Measurements from ENCODE around the gene POLR3E.
"Not testable (repeated sequence)": the region's sequence is repeated elsewhere in the genome, so short reads cannot be mapped to it uniquely, and the experiment has no call there.

The POLR3E gene

GRCh38 chr16:22347100-22347820, 50.1 kb downstream of the POLR3E start:
- Histone ChIP-seq H3F3A (ENCODE audit: control insufficient read depth, insufficient read depth) (peaks cover 11% of the 10 kb centered on the region; the same call in 1 of the 2 replicates), H3K36me3 (ENCODE audit: control insufficient read depth, low read length) (peaks cover 59% of the 10 kb centered on the region)

GRCh38 chr16:22348291-22348690, 51.1 kb downstream of the POLR3E start:
- no peaks in the 10 kb centered on the region for H3K4me1 ChIP-seq (ENCODE audit: control insufficient read depth, low read length)
- no peak overlapping the region for H3K27ac ChIP-seq (ENCODE audit: low read depth, low read length)
- no peak overlapping the region for H3K4me3 ChIP-seq (ENCODE audit: low read length)
- no peaks in the 10 kb centered on the region for H3K9me3 ChIP-seq (ENCODE audit: control insufficient read depth, insufficient read depth, low read length)
- TF ChIP-seq, protein P1, sequence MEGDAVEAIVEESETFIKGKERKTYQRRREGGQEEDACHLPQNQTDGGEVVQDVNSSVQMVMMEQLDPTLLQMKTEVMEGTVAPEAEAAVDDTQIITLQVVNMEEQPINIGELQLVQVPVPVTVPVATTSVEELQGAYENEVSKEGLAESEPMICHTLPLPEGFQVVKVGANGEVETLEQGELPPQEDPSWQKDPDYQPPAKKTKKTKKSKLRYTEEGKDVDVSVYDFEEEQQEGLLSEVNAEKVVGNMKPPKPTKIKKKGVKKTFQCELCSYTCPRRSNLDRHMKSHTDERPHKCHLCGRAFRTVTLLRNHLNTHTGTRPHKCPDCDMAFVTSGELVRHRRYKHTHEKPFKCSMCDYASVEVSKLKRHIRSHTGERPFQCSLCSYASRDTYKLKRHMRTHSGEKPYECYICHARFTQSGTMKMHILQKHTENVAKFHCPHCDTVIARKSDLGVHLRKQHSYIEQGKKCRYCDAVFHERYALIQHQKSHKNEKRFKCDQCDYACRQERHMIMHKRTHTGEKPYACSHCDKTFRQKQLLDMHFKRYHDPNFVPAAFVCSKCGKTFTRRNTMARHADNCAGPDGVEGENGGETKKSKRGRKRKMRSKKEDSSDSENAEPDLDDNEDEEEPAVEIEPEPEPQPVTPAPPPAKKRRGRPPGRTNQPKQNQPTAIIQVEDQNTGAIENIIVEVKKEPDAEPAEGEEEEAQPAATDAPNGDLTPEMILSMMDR (IDR thresholded peaks at IDR 0.05; ENCODE audit: low read depth, low read length, poor library complexity, severe bottlenecking): no peak
- TF ChIP-seq EZH2phosphoT487 (IDR thresholded peaks at IDR 0.05; ENCODE audit: borderline replicate concordance, low read length): no peak
- no peak overlapping the region for H3K4me2 ChIP-seq (ENCODE audit: low read length)
- H3K36me3 ChIP-seq (ENCODE audit: control insufficient read depth, low read length): peaks cover 66% of the 10 kb centered on the region
- no peaks in the 10 kb centered on the region for H3K27me3 ChIP-seq (ENCODE audit: control insufficient read depth, low read length)
- H3K9me2 ChIP-seq (replicated peaks; ENCODE audit: control insufficient read depth, low read length): no peaks in the 10 kb centered on the region
- no peaks in the 10 kb centered on the region for H4K20me1 ChIP-seq (ENCODE audit: control insufficient read depth, insufficient read depth, low read depth, low read length)
- H3K79me2 ChIP-seq (ENCODE audit: control insufficient read depth, low read length): peaks cover 9% of the 10 kb centered on the region
- peaks cover 5% of the 10 kb centered on the region; the same call in 1 of the 2 replicates for H3F3A ChIP-seq (ENCODE audit: control insufficient read depth, insufficient read depth)

More at GRCh38 chr16:22347100-22347820, 50.1 kb downstream of the POLR3E start:
- H3K9me3 ChIP-seq (ENCODE audit: control insufficient read depth, insufficient read depth, low read length): no peaks in the 10 kb centered on the region
- TF ChIP-seq, protein P1 (IDR thresholded peaks at IDR 0.05; ENCODE audit: low read depth, low read length, poor library complexity, severe bottlenecking): no peak
- TF ChIP-seq EZH2phosphoT487 (IDR thresholded peaks at IDR 0.05; ENCODE audit: borderline replicate concordance, low read length): no peak
- H3K27me3 ChIP-seq (ENCODE audit: control insufficient read depth, low read length): no peaks in the 10 kb centered on the region
- no peak overlapping the region for H3K4me3 ChIP-seq (ENCODE audit: low read length)
- H4K20me1 ChIP-seq (ENCODE audit: control insufficient read depth, insufficient read depth, low read depth, low read length): no peaks in the 10 kb centered on the region
- H3K4me1 ChIP-seq (ENCODE audit: control insufficient read depth, low read length): peaks cover 5% of the 10 kb centered on the region
- H3K27ac ChIP-seq (ENCODE audit: low read depth, low read length): no peak overlapping the region
- H3K79me2 ChIP-seq (ENCODE audit: control insufficient read depth, low read length): peaks cover 4% of the 10 kb centered on the region
- no peaks in the 10 kb centered on the region for H3K9me2 ChIP-seq (replicated peaks; ENCODE audit: control insufficient read depth, low read length)
- H3K4me2 ChIP-seq (ENCODE audit: low read length): no peak overlapping the region

- H3K4me1 ChIP-seq (ENCODE audit: control insufficient read depth, low read length); H3K27me3 ChIP-seq (ENCODE audit: control insufficient read depth, low read length); H3K9me2 ChIP-seq (replicated peaks; ENCODE audit: control insufficient read depth, low read length); H3K27ac ChIP-seq (ENCODE audit: low read depth, low read length); H4K20me1 ChIP-seq (ENCODE audit: control insufficient read depth, insufficient read depth, low read depth, low read length); H3K9me3 ChIP-seq (ENCODE audit: control insufficient read depth, insufficient read depth, low read length); H3K4me2 ChIP-seq (ENCODE audit: low read length); H3F3A ChIP-seq (ENCODE audit: control insufficient read depth, insufficient read depth); H3K4me3 ChIP-seq (ENCODE audit: low read length): not testable (repeated sequence)
- Histone ChIP-seq H3K36me3 (ENCODE audit: control insufficient read depth, low read length) (peaks cover 82% of the 10 kb centered on the region), H3K79me2 (ENCODE audit: control insufficient read depth, low read length) (peaks cover 21% of the 10 kb centered on the region)
These were observed 53.8 kb downstream of the POLR3E start for GRCh38 chr16:22351017-22351416.

DNA sequence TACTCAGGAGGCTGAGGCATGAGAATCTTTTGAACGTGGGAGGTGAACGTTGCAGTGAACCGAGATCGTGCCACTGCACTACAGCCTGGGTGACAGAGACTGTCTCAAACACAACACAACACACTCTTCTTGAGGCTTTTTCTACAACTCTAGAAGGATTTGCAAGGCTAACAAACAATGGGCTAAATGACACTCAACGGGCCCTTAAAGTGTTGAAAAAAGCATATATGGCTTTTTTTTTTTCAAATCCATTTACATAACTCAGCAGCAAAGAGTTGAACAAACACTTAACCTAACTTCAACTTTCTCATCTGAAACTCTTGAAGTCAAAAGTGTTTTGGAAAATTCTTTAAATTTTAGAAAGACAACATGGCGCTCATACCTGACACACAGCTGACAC, 54.9 kb downstream of the POLR3E start:
- peaks cover 75% of the 10 kb centered on the region for H3K36me3 ChIP-seq (ENCODE audit: control insufficient read depth, low read length)

More for the DNA sequence above, 54.9 kb downstream of the POLR3E start:
- no peaks in the 10 kb centered on the region; the same call in 1 of the 2 replicates for H3K9me2 ChIP-seq (replicated peaks; ENCODE audit: control insufficient read depth, low read length)
- no peak overlapping the region for H3K4me2 ChIP-seq (ENCODE audit: low read length)
- H3K4me3 ChIP-seq (ENCODE audit: low read length): no peak overlapping the region
- no peaks in the 10 kb centered on the region for H3F3A ChIP-seq (ENCODE audit: control insufficient read depth, insufficient read depth)
- peaks cover 25% of the 10 kb centered on the region for H3K79me2 ChIP-seq (ENCODE audit: control insufficient read depth, low read length)
- H3K4me1 ChIP-seq (ENCODE audit: control insufficient read depth, low read length): peaks cover 9% of the 10 kb centered on the region
- TF ChIP-seq, protein P1 (IDR thresholded peaks at IDR 0.05; ENCODE audit: low read depth, low read length, poor library complexity, severe bottlenecking): no peak
- TF ChIP-seq EZH2phosphoT487 (IDR thresholded peaks at IDR 0.05; ENCODE audit: borderline replicate concordance, low read length): no peak
- no peak overlapping the region for H3K27ac ChIP-seq (ENCODE audit: low read depth, low read length)
- no peaks in the 10 kb centered on the region for H4K20me1 ChIP-seq (ENCODE audit: control insufficient read depth, insufficient read depth, low read depth, low read length)
- no peaks in the 10 kb centered on the region for H3K9me3 ChIP-seq (ENCODE audit: control insufficient read depth, insufficient read depth, low read length)
- no peaks in the 10 kb centered on the region for H3K27me3 ChIP-seq (ENCODE audit: control insufficient read depth, low read length)

Measured in DOHH2 (cell line).